KOPT-K1 (cell line): ENCODE results near the gene CNN2.

ENCODE experiments used
- H3K27ac ChIP-seq: fragments of 200-600 bp; sonication (generic); 2 replicates; pipeline ENCODE4 v1.5.1; 2016; ENCODE audit warnings: antibody characterized with exemption, mild to moderate bottlenecking, low read depth, low read length; ENCODE audit not compliant: poor library complexity, severe bottlenecking
- H3K36me3 ChIP-seq: fragments of 200-600 bp; sonication (generic); 2 replicates; pipeline ENCODE4 v1.5.1; 2017; ENCODE audit warnings: antibody characterized with exemption, mild to moderate bottlenecking, low read length, moderate library complexity; ENCODE audit not compliant: insufficient read depth
- H3K9me3 ChIP-seq: fragments of 200-600 bp; sonication (generic); 2 replicates; pipeline ENCODE4 v1.5.1; 2017; ENCODE audit warnings: antibody characterized with exemption, low read length, mild to moderate bottlenecking; ENCODE audit not compliant: insufficient read depth, poor library complexity, severe bottlenecking

The CNN2 gene

DNA sequence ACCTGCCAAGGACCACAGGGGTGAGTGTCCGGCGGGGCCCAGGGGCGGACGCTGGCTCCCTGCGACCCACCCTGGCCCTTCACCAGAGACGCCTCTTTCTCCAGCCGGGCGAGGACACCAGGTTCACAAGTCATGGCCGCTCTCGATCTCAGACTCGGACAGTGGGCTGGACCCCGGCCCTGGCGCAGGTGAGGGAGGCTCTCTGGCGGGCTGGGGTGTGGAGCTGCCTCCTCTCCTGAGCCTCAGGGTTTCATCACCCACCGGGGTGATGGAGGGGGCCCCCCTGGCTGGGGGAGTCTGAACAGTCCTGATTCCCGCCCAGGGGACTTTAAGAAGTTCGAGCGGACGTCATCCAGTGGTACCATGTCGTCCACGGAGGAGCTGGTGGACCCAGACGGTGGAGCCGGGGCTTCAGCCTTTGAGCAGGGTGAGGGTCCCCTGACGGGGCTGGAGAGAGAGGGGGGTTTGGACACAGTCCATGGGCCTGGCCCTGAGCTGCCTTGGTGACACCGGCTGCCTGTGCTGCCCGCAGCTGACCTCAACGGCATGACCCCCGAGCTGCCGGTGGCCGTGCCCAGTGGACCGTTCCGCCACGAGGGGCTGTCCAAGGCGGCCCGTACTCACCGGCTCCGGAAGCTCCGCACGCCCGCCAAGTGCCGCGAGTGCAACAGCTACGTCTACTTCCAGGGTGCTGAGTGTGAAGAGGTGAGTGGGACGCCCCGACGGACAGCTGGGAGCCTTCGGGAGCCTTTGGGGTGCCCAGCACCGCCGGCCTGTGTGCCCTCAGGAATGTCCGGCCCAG, 54.2 kb downstream of the CNN2 start:
- no peaks in the 10 kb centered on the region for H3K9me3 ChIP-seq
- H3K27ac ChIP-seq: no peak overlapping the region
- H3K36me3 ChIP-seq: peaks cover 87% of the 10 kb centered on the region

DNA sequence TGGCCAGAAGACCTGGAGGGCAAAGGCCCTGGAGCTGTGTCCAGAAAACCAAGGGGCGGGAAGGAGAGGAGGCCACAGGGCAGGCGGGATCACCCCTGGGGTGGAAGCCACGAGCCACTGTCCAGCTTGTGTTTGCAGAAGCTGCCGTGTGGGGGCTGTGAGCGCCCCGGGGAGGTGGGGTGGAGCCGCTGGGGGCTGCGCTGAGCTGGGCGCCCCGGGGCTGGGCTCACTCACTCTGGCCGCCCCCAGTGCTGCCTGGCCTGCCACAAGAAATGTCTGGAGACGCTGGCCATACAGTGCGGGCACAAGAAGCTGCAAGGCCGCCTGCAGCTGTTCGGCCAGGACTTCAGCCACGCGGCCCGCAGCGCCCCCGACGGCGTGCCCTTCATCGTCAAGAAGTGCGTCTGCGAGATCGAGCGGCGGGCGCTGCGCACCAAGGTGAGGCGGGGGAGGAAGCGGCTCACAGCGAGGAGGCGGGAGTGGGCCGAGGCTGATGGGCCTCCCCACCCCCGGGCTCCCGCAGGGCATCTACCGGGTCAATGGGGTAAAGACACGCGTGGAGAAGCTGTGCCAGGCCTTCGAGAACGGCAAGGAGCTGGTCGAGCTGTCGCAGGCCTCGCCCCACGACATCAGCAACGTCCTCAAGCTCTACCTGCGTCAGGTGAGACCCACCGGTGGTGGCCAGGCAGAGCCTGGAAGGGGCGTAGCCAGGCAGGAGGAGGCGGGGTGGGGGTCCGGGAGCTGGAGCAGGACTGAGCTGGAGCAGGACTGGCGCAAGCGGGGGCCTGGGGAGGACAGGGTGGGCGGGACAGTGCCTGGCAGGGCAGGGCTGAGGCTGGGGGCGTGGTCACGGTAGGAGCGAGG, 55.1 kb downstream of the CNN2 start:
- H3K27ac ChIP-seq: no peak overlapping the region
- H3K9me3 ChIP-seq: no peaks in the 10 kb centered on the region
- peaks cover 89% of the 10 kb centered on the region for H3K36me3 ChIP-seq

- Histone ChIP-seq H3K36me3 (peaks cover 97% of the 10 kb centered on the region), H3K9me3 (no peaks in the 10 kb centered on the region), H3K27ac (no peak overlapping the region)
Measured at GRCh38 chr19:1082165-1082927, 55.9 kb downstream of the CNN2 start.

GRCh38 chr19:1082928-1083816, 56.8 kb downstream of the CNN2 start:
- Histone ChIP-seq H3K9me3 (no peaks in the 10 kb centered on the region), H3K27ac (no peak overlapping the region), H3K36me3 (peaks cover 98% of the 10 kb centered on the region)

GRCh38 chr19:1084024-1084868, 57.8 kb downstream of the CNN2 start:
- Histone ChIP-seq H3K36me3 (peaks cover 98% of the 10 kb centered on the region), H3K9me3 (no peaks in the 10 kb centered on the region), H3K27ac (no peak overlapping the region)

DNA sequence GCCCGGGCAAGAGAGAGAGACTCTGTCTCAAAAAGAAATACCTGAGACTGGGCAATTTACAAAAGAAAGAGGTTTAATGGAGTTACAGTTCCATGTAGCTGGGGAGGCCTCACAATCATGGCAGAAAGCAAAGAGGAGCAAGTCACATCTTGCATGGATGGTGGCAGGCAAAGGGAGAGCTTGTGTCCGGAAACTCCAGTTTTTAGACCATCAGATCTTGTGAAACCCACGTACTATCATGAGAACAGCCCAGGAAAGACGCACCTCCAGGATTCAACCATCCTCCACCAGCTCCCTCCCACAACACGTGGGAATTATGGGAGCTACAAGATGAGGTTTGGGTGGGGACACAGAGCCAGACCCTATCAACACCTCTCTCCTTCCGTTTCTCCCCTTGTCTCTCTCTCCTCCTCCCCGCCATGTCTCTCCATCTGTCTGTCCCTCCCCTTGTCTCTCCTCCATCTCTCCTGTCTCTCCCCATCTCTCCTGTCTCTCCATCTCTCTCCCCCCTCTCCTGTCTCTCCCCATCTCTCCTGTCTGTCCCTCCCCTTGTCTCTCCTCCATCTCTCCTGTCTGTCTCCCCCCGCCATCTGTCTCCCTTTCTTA, 58.7 kb downstream of the CNN2 start:
- Histone ChIP-seq H3K27ac (no peak overlapping the region), H3K36me3 (peaks cover 96% of the 10 kb centered on the region), H3K9me3 (no peaks in the 10 kb centered on the region)

GRCh38 chr19:1085676-1086442, 59.5 kb downstream of the CNN2 start:
- Histone ChIP-seq H3K27ac (no peak overlapping the region), H3K36me3 (peaks cover 96% of the 10 kb centered on the region), H3K9me3 (no peaks in the 10 kb centered on the region)

DNA sequence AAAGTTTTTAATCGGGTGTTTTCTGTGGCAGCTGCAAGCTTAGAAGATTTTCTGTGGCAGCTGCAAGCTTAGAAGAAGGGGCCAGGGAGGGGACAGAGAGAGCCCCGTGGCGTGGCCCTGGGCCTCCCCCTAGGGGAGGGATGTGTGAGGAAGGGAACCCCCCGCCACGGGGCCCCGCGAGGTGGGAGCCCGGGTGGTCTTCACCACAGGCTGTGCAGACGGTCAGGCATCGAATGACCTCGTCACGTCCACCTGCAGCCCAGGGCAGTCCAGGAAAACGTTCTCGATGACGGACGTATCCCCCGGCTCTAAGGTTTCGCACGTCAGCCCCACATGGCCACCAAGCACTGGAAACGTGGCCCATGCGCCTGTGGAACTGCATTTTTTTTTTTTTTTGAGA, 60.2 kb downstream of the CNN2 start:
- Histone ChIP-seq H3K9me3 (no peaks in the 10 kb centered on the region), H3K36me3 (peaks cover 96% of the 10 kb centered on the region), H3K27ac (no peak overlapping the region)

GRCh38 chr19:1087813-1088415, 61.5 kb downstream of the CNN2 start:
- H3K27ac ChIP-seq: no peak overlapping the region
- peaks cover 96% of the 10 kb centered on the region for H3K36me3 ChIP-seq
- no peaks in the 10 kb centered on the region for H3K9me3 ChIP-seq

GRCh38 chr19:1088416-1089010, 62.1 kb downstream of the CNN2 start:
- Histone ChIP-seq H3K36me3 (peaks cover 96% of the 10 kb centered on the region), H3K27ac (no peak overlapping the region), H3K9me3 (no peaks in the 10 kb centered on the region)
